ENCODE results near the gene DYNC1I2. TPM values are rescaled to one million over a fixed set of nuclear protein-coding genes. Genes with fewer than 3 reads are reported as not detected.
"Not testable (repeated sequence)": the region's sequence is repeated elsewhere in the genome, so short reads cannot be mapped to it uniquely, and the experiment has no call there.

DYNC1I2 gene
- total RNA-seq, 1 donor from 2014 or later: 136 TPM

DNA sequence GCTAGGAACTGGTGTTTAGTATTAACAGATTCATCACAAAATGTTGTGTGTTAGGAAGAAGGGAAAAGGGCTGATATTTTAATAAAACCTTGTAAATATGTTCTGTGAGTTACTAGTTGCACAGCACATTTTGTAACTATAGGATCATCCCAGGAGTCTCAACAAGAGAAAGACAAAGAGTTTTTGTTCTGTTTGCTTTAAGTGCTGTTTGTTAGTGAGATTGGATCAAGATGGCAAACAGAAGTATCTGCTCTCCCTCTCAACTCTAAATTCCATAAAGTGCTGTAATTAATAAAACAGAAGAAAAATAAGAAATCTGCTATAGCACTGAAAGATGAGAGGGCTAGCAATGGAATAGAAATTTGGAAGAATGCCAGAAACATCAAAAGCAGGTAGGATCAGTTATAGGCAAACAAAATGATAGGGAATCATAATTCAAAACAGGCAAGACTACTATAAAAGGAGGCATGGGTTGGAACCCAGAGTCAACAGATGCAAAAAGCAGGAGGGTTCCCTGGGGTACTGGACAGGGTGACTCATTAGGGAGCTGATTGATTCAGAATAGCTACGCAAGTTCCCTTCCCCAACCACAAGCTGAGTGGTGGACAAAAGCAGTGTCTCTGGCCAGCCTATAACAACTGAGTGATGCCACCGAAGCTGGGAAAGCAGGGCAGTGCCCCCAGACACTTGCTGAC lies 75.8 kb downstream of the DYNC1I2 start:
- no peaks in the 10 kb centered on the region for H3K27me3 Mint-ChIP-seq (ENCODE audit: low read depth)
- H3K4me3 Mint-ChIP-seq (ENCODE audit: unreplicated experiment): no peak overlapping the region
- no peak overlapping the region for H3K27ac Mint-ChIP-seq (ENCODE audit: unreplicated experiment)

DNA sequence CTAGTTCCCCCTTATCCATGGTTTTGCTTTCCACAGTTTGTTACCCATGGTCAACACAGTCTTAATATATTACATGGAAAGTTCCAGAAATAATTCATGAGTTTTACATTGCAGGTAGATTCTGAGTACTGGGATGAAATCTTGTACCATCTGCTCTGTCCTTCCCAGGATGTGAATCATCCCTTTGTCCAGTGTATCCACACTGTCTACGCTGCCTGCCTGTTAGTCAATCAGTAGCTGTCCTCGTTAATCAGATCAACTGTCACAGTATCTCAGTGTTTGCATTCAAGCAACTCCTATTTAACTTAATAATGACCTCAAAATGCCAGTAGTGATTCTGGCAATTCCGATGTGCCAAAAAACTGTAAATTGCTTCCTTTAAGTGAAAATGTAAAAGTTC lies 76.3 kb downstream of the DYNC1I2 start:
- H3K4me1 Mint-ChIP-seq (ENCODE audit: low read depth): peaks cover 10% of the 10 kb centered on the region
- no peak overlapping the region for H3K4me3 Mint-ChIP-seq (ENCODE audit: unreplicated experiment)
- no peak for DNase-seq (ENCODE audit: low spot score)
- no peak overlapping the region for H3K27ac Mint-ChIP-seq (ENCODE audit: unreplicated experiment)
- H3K9me3 Mint-ChIP-seq (ENCODE audit: low read depth): no peaks in the 10 kb centered on the region
- TF ChIP-seq CTCF (IDR thresholded peaks at IDR 0.05): no peak
- H3K27me3 Mint-ChIP-seq (ENCODE audit: low read depth): no peaks in the 10 kb centered on the region
- peaks cover 33% of the 10 kb centered on the region for H3K36me3 Mint-ChIP-seq (ENCODE audit: low read depth)

More for the DNA sequence above, 75.8 kb downstream of the DYNC1I2 start:
- Mint-ChIP-seq H3K9me3 (ENCODE audit: low read depth) (no peaks in the 10 kb centered on the region), H3K36me3 (ENCODE audit: low read depth) (peaks cover 38% of the 10 kb centered on the region), H3K4me1 (ENCODE audit: low read depth) (peaks cover 10% of the 10 kb centered on the region)
- TF ChIP-seq CTCF (IDR thresholded peaks at IDR 0.05): no peak
- DNase-seq (ENCODE audit: low spot score): no peak

- DNase-seq (ENCODE audit: low spot score): no peak
- no peaks in the 10 kb centered on the region for H3K4me1 Mint-ChIP-seq (ENCODE audit: low read depth)
- H3K27me3 Mint-ChIP-seq (ENCODE audit: low read depth): no peaks in the 10 kb centered on the region
- no peak for TF ChIP-seq CTCF (IDR thresholded peaks at IDR 0.05)
- H3K27ac Mint-ChIP-seq (ENCODE audit: unreplicated experiment): no peak overlapping the region
- H3K36me3 Mint-ChIP-seq (ENCODE audit: low read depth): peaks cover 8% of the 10 kb centered on the region
- no peak overlapping the region for H3K4me3 Mint-ChIP-seq (ENCODE audit: unreplicated experiment)
- H3K9me3 Mint-ChIP-seq (ENCODE audit: low read depth): peaks cover 18% of the 10 kb centered on the region
Observed at GRCh38 chr2:171771463-171771862, 84.2 kb downstream of the DYNC1I2 start.

DNA sequence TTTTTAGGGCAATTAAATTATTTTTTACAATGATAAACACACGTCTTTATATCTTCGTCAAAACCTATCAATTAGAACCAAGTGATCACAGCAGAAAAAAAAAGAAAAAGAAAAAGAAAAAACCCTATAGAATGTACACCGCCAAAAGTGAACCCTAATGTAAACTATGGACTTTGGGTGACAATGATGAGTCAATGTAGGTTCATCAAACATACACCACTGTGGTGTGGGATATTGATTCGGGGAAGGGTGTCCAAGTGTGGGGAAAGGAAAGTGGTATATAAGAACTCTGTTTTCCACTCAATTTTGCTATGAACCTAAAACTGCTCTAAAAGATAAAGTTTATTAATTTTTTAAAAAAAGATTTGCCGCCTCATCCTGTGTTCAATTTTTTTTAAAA lies 85.1 kb downstream of the DYNC1I2 start:
- DNase-seq (ENCODE audit: low spot score): no peak
- TF ChIP-seq CTCF (IDR thresholded peaks at IDR 0.05): no peak
- Mint-ChIP-seq H3K27me3 (ENCODE audit: low read depth) (no peaks in the 10 kb centered on the region), H3K9me3 (ENCODE audit: low read depth) (peaks cover 18% of the 10 kb centered on the region), H3K4me3 (ENCODE audit: unreplicated experiment) (no peak overlapping the region), H3K36me3 (ENCODE audit: low read depth) (peaks cover 2% of the 10 kb centered on the region), H3K27ac (ENCODE audit: unreplicated experiment) (no peak overlapping the region), H3K4me1 (ENCODE audit: low read depth) (no peaks in the 10 kb centered on the region)

DNA sequence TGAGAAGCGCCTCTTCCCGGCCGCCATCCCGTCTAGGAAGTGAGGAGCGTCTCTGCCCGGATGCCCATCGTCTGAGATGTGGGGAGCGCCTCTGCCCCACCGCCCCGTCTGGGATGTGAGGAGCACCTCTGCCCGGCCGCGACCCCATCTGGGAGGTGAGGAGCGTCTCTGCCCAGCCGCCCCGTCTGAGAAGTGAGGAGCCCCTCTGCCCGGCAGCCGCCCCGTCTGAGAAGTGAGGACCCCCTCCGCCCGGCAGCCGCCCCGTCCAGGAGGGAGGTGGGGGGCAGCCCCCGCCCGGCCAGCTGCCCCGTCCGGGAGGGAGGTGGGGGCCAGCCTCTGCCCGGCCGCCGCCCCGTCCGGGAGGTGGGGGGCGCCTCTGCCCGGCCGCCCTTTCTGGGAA lies 87.3 kb downstream of the DYNC1I2 start:
- not testable (repeated sequence) for H3K36me3 Mint-ChIP-seq (ENCODE audit: low read depth); H3K27ac Mint-ChIP-seq (ENCODE audit: unreplicated experiment); H3K4me3 Mint-ChIP-seq (ENCODE audit: unreplicated experiment); H3K27me3 Mint-ChIP-seq (ENCODE audit: low read depth); H3K4me1 Mint-ChIP-seq (ENCODE audit: low read depth); DNase-seq (ENCODE audit: low spot score)
- H3K9me3 Mint-ChIP-seq (ENCODE audit: low read depth): peaks cover 25% of the 10 kb centered on the region

DNA sequence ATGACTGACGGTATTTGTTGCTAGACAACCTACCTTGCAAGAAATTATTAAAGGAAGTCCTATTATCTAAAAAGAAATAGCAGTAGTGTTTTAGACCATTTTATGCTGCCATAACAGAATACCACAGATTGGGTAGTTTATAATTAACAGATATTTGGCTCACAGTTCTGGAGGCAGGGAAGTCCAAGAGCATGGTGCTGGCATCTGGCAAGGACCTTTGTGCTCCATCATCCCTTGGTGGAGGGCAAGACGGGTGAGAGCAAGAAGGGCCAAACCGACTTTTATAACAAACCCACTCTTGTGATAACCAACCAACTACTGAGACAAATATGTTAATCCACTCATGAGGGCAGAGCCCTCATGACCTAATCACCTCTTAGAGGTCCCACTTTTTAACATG lies 91.2 kb downstream of the DYNC1I2 start:
- Mint-ChIP-seq H3K4me3 (ENCODE audit: unreplicated experiment) (no peak overlapping the region), H3K36me3 (ENCODE audit: low read depth) (peaks cover 10% of the 10 kb centered on the region), H3K9me3 (ENCODE audit: low read depth) (peaks cover 13% of the 10 kb centered on the region), H3K4me1 (ENCODE audit: low read depth) (no peaks in the 10 kb centered on the region), H3K27ac (ENCODE audit: unreplicated experiment) (no peak overlapping the region), H3K27me3 (ENCODE audit: low read depth) (no peaks in the 10 kb centered on the region)
- no peak for DNase-seq (ENCODE audit: low spot score)
- no peak for TF ChIP-seq CTCF (IDR thresholded peaks at IDR 0.05)
